HepG2 (cell line): ENCODE data around the gene IL36B. TPM values are rescaled to one million over a fixed set of nuclear protein-coding genes. Genes with fewer than 3 reads are reported as not detected.

Experiments
- CBFB ChIP-seq: sonication (generic); formaldehyde crosslinking; IDR thresholded peaks from 2 replicates; pipeline ENCODE4 v1.4.0; 2020; ENCODE audit warnings: missing genetic modification reagents
- GFI1 ChIP-seq: sonication (generic); formaldehyde crosslinking; IDR thresholded peaks from 2 replicates; pipeline ENCODE4 v1.5.0; 2020; ENCODE audit warnings: missing genetic modification reagents, mild to moderate bottlenecking, borderline replicate concordance
- PHF5A ChIP-seq: IDR thresholded peaks from one replicate; pipeline ENCODE4 v1.6.1; 2018; ENCODE audit warnings: low read depth, missing genetic modification reagents; ENCODE audit not compliant: unreplicated experiment
- REXO4 ChIP-seq: sonication (generic); formaldehyde crosslinking; IDR thresholded peaks from 2 replicates; pipeline ENCODE4 v1.8.0; 2022; ENCODE audit warnings: missing genetic modification reagents, mild to moderate bottlenecking, borderline replicate concordance
- RXRA ChIP-seq: sonication (generic); formaldehyde crosslinking; IDR thresholded peaks from 2 replicates; pipeline ENCODE4 v1.5.1; 2020; ENCODE audit warnings: missing genetic modification reagents
- THAP11 ChIP-seq: IDR thresholded peaks from 2 replicates; pipeline ENCODE4 v1.6.1; 2016; ENCODE audit warnings: missing biosample characterization, missing genetic modification reagents
- ZBTB8A ChIP-seq: sonication (generic); formaldehyde crosslinking; IDR thresholded peaks from 2 replicates; pipeline ENCODE4 v1.4.0; 2020; ENCODE audit warnings: mild to moderate bottlenecking, low read depth, missing genetic modification reagents, borderline replicate concordance
- ZKSCAN8 ChIP-seq: IDR thresholded peaks from 2 replicates; pipeline ENCODE4 v1.6.1; 2016; ENCODE audit warnings: borderline replicate concordance, missing genetic modification reagents, missing compliant biosample characterization
- ZNF264 ChIP-seq: sonication (generic); formaldehyde crosslinking; IDR thresholded peaks from 2 replicates; pipeline ENCODE4 v1.4.0; 2020; ENCODE audit warnings: missing genetic modification reagents
- ZNF496 ChIP-seq: sonication (generic); formaldehyde crosslinking; IDR thresholded peaks from 2 replicates; pipeline ENCODE4 v1.8.1; 2023; ENCODE audit warnings: mild to moderate bottlenecking, moderate library complexity, missing genetic modification reagents; ENCODE audit not compliant: insufficient replicate concordance
- ZNF557 ChIP-seq: sonication (generic); formaldehyde crosslinking; IDR thresholded peaks from 2 replicates; pipeline ENCODE4 v1.4.0; 2020; ENCODE audit warnings: missing genetic modification reagents
- ZNF788 ChIP-seq: sonication (generic); formaldehyde crosslinking; IDR thresholded peaks from 2 replicates; pipeline ENCODE4 v1.5.0; 2020; ENCODE audit warnings: mild to moderate bottlenecking, missing genetic modification reagents, borderline replicate concordance
- polyA plus RNA-seq, 8 experiments: library from polyadenylated mRNA; depleted of rRNA in 3 of 8; stranded (reverse) in 7 of 8; unstranded in 1 of 8; fragments of >200 nt; fragmentation: Illumina TruSeq in 4 of 8; extraction: Trizol in 4 of 8; gene quantifications; 2 replicates each; pipeline versions ENCODE4 v1.2.1 to v1.2.3, GENCODE V29; 2011 to 2016; ENCODE audit warnings: low read depth in 4 of 8, missing spikeins in 1 of 8, mixed read lengths in 1 of 8; ENCODE audit not compliant: insufficient read depth in 1 of 8
- total RNA-seq, 5 experiments: library from RNA; depleted of rRNA; stranded (reverse); fragments of >200 nt; fragmentation: Illumina TruSeq; extraction: Trizol; gene quantifications; 2 replicates each; pipeline ENCODE4 v1.2.3, GENCODE V29; 2016; ENCODE audit warnings: low read depth in 1 of 5
- TF ChIP-seq, protein P1 (sequence below): sonication (generic); formaldehyde crosslinking; IDR thresholded peaks from 2 replicates; pipeline ENCODE4 v1.8.0; 2022; ENCODE audit warnings: low read depth, missing genetic modification reagents
- TF ChIP-seq, protein P2 (sequence below): sonication (generic); formaldehyde crosslinking; IDR thresholded peaks from 2 replicates; pipeline ENCODE4 v1.5.0; 2020; ENCODE audit warnings: mild to moderate bottlenecking, missing genetic modification reagents
- TF ChIP-seq, protein P3 (sequence below): sonication (generic); formaldehyde crosslinking; IDR thresholded peaks from 2 replicates; pipeline ENCODE4 v1.5.1; 2020; ENCODE audit warnings: mild to moderate bottlenecking, missing genetic modification reagents, borderline replicate concordance

IL36B gene
- total and polyA plus RNA-seq, 2 of the 13 experiments (the other 11 are each of a cell fraction or from before 2014, with no cell fraction given) = not detected

DNA sequence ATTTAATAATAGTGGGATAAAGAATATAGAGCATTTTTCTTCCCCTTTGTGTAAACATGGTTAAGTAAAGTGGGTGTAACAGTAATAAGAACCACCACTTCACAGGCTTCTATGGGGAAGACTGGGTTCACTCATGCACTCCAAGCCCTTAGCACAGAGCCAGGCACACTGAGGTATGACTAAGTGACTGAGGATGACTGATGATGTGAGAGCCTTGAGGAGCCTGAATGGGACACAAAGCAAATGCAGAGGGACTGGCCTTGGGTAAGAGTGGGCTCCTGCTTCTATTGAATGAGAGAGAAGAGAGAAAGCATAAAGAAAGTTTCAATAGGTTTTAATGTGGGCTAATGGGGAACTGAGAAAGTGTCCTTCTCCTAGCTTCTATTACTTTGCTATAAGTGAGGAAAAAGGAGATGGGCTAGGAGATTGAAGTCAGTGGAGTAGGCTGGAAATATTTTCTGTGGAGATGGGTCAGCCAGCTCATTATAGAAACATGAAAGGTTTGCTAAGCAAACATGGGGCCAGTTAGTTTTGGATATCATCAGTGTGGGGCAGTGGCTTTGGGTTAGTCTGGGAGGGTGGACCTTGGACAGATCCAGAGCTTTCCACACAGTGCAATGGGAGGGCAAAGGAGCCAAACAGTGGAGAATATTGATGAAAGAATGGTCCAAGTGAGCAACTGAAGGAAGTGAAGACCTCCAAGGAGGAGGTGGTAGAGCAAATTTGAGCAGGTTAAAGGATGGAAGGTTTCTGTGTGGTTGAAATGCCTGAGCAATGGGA is 35.7 kb upstream of the IL36B start (continued):
- TF ChIP-seq ZNF264 = peak; percentile 59; the same call in 1 of the 2 replicates
- TF ChIP-seq ZNF496 (CRISPR knock-in tag) = no peak
- TF ChIP-seq ZNF557 (CRISPR knock-in tag) = 0 out of 2 replicates have a peak, but pooled peaks have one; percentile 64
- 0 out of 2 replicates have a peak, but pooled peaks have one; percentile 54 for TF ChIP-seq GFI1 (CRISPR knock-in tag)
- TF ChIP-seq ZBTB8A (CRISPR knock-in tag) = no peak
- peak; percentile 45; the same call in 1 of the 2 replicates for TF ChIP-seq RXRA (CRISPR knock-in tag)
- peak; percentile 73; the same call in 1 of the 2 replicates for TF ChIP-seq ZNF788 (CRISPR knock-in tag)
- 0 out of 2 replicates have a peak, but pooled peaks have one; percentile 54 for TF ChIP-seq CBFB (CRISPR knock-in tag)
- TF ChIP-seq, protein P1, sequence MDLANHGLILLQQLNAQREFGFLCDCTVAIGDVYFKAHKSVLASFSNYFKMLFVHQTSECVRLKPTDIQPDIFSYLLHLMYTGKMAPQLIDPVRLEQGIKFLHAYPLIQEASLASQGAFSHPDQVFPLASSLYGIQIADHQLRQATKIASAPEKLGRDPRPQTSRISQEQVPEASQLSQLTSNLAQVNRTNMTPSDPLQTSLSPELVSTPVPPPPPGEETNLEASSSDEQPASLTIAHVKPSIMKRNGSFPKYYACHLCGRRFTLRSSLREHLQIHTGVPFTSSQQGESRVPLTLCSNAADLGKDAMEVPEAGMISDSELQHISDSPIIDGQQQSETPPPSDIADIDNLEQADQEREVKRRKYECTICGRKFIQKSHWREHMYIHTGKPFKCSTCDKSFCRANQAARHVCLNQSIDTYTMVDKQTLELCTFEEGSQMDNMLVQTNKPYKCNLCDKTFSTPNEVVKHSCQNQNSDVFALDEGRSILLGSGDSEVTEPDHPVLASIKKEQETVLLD (CRISPR knock-in tag) = 0 out of 2 replicates have a peak, but pooled peaks have one; percentile 32
- TF ChIP-seq, protein P2, sequence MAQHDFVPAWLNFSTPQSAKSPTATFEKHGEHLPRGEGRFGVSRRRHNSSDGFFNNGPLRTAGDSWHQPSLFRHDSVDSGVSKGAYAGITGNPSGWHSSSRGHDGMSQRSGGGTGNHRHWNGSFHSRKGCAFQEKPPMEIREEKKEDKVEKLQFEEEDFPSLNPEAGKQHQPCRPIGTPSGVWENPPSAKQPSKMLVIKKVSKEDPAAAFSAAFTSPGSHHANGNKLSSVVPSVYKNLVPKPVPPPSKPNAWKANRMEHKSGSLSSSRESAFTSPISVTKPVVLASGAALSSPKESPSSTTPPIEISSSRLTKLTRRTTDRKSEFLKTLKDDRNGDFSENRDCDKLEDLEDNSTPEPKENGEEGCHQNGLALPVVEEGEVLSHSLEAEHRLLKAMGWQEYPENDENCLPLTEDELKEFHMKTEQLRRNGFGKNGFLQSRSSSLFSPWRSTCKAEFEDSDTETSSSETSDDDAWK (CRISPR knock-in tag) = no peak
- peak; percentile 27; the same call in 1 of the 2 replicates for TF ChIP-seq ZKSCAN8 (CRISPR knock-in tag)
- TF ChIP-seq, protein P3, sequence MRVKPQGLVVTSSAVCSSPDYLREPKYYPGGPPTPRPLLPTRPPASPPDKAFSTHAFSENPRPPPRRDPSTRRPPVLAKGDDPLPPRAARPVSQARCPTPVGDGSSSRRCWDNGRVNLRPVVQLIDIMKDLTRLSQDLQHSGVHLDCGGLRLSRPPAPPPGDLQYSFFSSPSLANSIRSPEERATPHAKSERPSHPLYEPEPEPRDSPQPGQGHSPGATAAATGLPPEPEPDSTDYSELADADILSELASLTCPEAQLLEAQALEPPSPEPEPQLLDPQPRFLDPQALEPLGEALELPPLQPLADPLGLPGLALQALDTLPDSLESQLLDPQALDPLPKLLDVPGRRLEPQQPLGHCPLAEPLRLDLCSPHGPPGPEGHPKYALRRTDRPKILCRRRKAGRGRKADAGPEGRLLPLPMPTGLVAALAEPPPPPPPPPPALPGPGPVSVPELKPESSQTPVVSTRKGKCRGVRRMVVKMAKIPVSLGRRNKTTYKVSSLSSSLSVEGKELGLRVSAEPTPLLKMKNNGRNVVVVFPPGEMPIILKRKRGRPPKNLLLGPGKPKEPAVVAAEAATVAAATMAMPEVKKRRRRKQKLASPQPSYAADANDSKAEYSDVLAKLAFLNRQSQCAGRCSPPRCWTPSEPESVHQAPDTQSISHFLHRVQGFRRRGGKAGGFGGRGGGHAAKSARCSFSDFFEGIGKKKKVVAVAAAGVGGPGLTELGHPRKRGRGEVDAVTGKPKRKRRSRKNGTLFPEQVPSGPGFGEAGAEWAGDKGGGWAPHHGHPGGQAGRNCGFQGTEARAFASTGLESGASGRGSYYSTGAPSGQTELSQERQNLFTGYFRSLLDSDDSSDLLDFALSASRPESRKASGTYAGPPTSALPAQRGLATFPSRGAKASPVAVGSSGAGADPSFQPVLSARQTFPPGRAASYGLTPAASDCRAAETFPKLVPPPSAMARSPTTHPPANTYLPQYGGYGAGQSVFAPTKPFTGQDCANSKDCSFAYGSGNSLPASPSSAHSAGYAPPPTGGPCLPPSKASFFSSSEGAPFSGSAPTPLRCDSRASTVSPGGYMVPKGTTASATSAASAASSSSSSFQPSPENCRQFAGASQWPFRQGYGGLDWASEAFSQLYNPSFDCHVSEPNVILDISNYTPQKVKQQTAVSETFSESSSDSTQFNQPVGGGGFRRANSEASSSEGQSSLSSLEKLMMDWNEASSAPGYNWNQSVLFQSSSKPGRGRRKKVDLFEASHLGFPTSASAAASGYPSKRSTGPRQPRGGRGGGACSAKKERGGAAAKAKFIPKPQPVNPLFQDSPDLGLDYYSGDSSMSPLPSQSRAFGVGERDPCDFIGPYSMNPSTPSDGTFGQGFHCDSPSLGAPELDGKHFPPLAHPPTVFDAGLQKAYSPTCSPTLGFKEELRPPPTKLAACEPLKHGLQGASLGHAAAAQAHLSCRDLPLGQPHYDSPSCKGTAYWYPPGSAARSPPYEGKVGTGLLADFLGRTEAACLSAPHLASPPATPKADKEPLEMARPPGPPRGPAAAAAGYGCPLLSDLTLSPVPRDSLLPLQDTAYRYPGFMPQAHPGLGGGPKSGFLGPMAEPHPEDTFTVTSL (CRISPR knock-in tag) = peak; percentile 81
- peak; percentile 28; the same call in 1 of the 2 replicates for TF ChIP-seq THAP11 (CRISPR knock-in tag)
- TF ChIP-seq PHF5A (CRISPR knock-in tag) = peak; percentile 47
- no peak for TF ChIP-seq REXO4 (CRISPR knock-in tag)
